HG02885 (cell line): ENCODE measurements around the gene MALL.
A peak's percentile ranks its signal among the peaks of the same experiment; 100 is the strongest.
"Not testable (repeated sequence)": the region's sequence is repeated elsewhere in the genome, so short reads cannot be mapped to it uniquely, and the experiment has no call there.

Experiments
- ATAC-seq: cut with Tn5 transposase; IDR thresholded peaks from one replicate; pipeline ENCODE4 v1.9.1; 2021; ENCODE audit warnings: mild to moderate bottlenecking; ENCODE audit not compliant: unreplicated experiment, poor library complexity

MALL gene

DNA sequence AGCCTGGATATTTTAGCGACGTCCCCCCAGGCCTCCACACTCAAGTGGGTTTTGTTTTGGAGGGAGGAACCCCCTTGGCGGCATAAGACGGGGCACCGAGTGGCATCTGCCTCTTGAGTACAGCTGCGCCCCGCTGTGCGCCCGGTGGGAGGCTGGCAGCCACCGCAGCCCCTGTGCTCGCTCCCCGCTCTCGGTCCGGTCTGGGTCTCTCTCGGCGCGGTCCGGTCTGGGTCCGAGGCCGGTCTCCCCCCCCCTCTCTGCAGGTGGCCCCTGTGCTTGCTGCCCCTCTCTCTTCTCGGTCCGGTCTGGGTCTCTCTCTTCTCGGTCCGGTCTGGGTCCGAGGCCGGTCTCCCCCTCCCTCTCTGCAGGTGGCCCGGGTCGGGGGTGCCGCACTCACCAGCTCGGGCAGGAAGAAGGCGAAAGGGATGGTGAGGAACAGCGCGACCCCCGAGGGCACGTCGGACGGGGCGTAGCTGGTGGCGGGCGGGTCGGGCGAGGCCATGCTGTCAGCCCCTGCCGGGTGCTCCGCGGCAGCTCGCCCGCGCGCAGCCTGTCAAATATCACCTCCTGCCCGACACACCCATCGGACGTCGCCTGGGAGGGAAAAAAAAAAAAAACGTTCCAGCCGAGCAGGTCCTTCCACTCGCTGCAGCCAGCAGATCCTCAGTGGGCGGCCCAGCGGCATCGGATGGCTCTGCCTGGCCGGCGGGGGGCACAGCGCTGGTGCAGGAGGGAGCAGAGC is at the start of gene MALL:
Gene MALL, minus strand, starts transcription at position 532 of the 742 bp plus-strand sequence. Its CDS starts 30 bp downstream, at position 502.
- no peak for ATAC-seq

GRCh38 chr2:110157153-110157793 is 41.7 kb upstream of the MALL start:
- ATAC-seq: peak; percentile 82

GRCh38 chr2:110154828-110155227 is 39.2 kb upstream of the MALL start:
- ATAC-seq: not testable (repeated sequence)

- ATAC-seq: not testable (repeated sequence)
Measured at GRCh38 chr2:110154188-110154587, 38.6 kb upstream of the MALL start.

- no peak for ATAC-seq
Measured at GRCh38 chr2:110153416-110153815, 37.8 kb upstream of the MALL start.

- no peak for ATAC-seq
Measured at GRCh38 chr2:110152943-110153342, 37.3 kb upstream of the MALL start.

DNA sequence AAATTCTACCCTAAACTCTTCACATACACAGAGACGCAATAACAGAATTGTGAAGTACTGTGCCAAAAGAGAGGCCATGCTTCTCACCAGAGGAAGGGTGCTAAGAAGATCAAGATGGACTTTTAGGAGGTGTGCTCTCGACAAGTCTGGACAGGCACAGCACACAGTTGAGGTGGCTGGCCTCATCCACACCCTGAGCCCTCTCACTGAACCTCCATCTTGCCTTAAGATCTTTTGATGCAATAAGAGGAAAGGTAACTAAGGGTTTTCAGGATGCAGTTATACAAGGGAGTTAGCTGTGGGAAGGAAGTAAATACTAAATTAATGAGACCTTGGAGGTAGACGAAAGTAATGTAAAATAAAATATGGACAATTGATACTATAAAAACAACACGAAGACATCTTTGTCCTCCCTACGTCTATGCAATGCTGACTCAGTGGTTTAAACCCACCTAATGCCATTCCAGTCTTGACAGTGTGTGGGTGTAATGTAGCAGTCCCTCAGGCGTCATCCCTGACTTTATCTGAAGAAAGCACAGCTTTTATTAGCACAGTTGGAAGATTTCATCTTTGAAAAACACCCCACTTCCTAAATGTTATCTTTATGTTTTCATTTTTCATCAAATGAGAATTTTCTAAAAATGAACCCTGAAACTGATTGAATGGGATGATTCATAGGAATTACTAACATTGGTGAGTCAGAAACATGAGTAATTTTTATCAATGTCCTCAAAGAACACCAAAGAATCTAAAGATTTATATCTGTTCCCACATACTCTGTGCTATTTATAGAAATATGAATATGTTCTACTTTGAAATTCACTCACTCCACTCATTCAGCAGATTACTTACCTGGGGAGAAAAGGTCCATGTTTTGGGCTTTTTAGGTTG is 34.0 kb upstream of the MALL start:
- ATAC-seq: no peak

DNA sequence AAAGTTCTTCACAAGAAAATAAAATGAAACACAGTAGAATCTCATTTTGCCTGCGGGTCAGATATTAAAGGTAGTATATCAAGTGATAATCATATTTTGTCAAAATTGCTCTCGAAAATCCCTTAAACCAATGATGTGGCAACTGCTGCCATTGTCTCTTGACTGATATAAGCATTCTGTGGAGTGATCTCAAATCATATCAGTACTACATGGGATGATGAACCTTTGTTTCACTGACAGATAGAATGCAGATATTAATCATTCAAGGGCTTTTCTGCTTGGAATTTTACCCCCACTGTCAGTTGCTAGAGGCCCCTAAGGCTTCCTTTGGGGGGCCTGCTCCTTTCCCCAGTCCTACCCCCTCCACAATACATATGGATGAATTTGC is 31.3 kb upstream of the MALL start:
- ATAC-seq: no peak

DNA sequence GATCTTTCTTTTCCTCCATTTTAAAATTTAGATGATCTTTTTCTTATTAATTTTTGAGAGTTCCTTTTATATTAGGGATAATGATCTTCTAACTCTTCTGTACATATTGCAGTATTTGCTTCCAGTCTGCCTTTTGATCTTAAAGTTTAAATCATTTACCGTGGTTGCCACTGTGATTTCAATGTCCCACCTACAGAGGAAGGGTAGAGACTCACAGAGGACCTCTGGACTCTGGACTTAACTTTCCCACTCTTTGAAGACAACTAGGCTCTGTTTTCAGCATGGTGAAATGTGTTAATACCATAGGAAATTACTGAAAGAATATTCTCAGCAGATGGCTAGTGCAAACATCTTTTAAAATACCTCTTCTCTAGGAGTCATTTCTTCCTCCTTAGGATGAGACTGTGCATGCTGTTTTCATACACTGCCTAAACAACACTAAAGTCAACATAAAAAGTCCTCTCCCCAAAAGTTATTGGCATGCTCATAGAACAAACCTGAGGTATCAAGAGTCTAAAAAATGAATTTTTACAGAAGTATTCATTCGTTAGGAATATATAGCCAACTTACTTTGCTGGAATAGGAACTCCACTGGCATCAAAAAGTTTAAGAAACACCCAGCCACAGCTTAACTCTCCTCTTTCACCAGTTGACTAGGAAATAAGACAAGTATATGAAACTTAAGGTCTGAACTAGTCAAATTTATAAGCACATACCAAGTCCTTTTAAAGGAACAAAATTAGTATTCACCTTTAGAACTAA is 30.7 kb upstream of the MALL start:
- ATAC-seq: no peak

DNA sequence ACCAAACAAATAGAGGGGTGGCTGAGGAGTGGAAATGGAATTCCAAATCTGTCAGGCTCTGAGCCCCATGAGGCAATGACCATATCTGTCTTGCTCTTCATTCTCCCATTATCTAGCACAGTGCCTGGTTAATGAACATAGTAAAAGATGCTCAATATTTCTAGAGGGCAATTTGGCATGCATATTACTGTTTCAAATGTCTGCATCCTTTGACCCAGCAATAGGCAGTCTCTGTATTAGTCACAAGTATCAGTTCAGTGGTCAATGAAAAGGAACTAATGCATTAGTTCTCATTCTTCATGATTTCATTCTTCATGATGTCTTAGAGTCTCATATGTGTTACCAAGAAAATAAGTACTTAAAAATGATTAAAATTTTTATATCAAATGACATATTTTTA is 28.4 kb upstream of the MALL start:
- ATAC-seq: no peak

- ATAC-seq: no peak
Measured at GRCh38 chr2:110140401-110140800, 24.8 kb upstream of the MALL start.

DNA sequence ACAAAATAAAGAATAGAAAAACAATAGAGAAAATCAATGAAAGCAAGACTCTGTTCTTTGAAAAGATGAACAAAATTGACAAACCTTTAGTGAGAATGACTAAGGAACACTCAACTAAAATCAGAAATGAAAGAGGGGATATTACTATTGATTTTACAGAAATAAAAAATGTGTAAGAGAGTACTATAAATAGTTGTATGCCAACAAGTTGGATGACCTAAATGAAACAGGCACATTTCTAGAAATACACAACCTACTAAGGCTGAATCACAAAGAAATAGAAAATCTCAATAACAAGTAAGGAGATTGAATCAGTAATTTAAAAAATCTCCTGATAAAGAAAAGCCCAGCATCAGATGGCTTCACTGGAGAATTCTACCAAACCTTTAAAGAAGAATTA is 18.4 kb upstream of the MALL start:
- no peak for ATAC-seq

- no peak for ATAC-seq
Measured at GRCh38 chr2:110131166-110131565, 15.5 kb upstream of the MALL start.

DNA sequence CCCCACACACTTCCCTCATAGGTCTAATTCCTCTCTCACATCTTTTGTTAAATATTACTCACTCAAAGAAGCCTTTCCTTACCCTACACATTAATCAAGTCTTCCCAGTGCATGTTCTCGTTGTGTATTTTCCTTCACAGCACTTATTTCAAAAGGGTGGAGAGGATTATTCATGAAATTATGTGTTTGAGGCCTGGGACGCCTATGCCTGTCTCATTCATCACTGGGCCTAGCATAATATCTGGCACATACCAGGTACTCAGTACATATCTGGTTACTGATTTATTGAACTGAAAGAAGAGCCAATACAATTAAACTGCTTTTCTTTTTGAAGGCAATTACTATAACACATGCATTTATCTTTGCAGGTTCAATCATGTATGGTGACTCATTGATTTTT is 15.1 kb upstream of the MALL start:
- no peak for ATAC-seq

- no peak for ATAC-seq
Measured at GRCh38 chr2:110126906-110127305, 11.3 kb upstream of the MALL start.

DNA sequence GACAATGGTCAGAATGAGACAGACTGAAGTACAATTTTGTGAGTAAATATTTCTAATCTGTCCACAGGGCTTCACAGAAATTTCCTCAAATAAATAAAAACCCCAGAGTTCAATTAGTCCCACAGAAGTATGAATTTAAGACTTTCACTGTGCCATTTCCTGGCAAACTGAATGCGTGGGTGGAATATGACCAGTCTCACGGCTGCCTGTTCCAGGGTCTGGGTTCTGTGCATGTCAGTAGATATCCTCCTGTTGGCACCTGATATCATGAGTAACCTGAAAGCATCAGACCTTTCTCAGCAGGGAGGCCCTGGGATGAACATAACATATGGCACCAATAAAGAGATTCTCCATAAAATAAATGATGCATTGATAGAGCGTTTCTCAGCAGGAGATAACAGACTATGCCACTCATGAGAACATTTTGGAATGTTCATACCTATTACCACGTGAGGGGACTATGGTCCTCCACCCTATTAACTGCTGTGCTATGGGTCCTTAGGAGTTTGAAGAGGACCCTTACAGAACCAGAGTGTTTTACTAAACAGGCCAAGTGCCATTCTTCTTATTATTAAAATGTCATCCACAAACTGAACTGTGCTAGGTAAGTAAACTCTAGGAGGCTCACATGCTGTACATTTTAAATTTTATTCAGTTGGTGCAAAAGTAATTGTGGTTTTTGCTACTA is 10.6 kb upstream of the MALL start:
- ATAC-seq: no peak

- no peak for ATAC-seq
Measured at GRCh38 chr2:110124939-110125691, 9.5 kb upstream of the MALL start.

GRCh38 chr2:110124038-110124825 is 8.6 kb upstream of the MALL start:
- ATAC-seq: no peak
